Peyer's patch (tissue), 4 donors: ENCODE measurements around the gene STRN. TPM values are rescaled to one million over a fixed set of nuclear protein-coding genes. Genes with fewer than 3 reads are reported as not detected.
A peak's percentile ranks its signal among the peaks of the same experiment; 100 is the strongest.
"Not testable (repeated sequence)": the region's sequence is repeated elsewhere in the genome, so short reads cannot be mapped to it uniquely, and the experiment has no call there.

Experiments used
- DNase-seq, 3 donors: peaks; one replicate each; pipeline ENCODE4 v3.0.0-alpha.2; 2017 to 2019
- H3K27ac ChIP-seq, 4 donors: fragments of 200-600 bp; sonication (generic); one replicate each; pipeline ENCODE4 v1.5.1; 2016 to 2019
- H3K27me3 ChIP-seq, 2 donors: fragments of 200-600 bp; sonication (generic); one replicate each; pipeline ENCODE4 v1.5.1; 2019
- H3K36me3 ChIP-seq, 3 donors: fragments of 200-600 bp; sonication (generic); one replicate each; pipeline ENCODE4 v1.5.1; 2016 to 2019
- H3K4me1 ChIP-seq, 4 donors: fragments of 200-600 bp; sonication (generic); one replicate each; pipeline ENCODE4 v1.5.1; 2016 to 2019
- H3K4me3 ChIP-seq, 4 donors: fragments of 200-600 bp; sonication (generic); 1 replicate in 3 of 4; 2 replicates in 1 of 4; pipeline ENCODE4 v1.5.1; 2016 to 2019; ENCODE audit warnings: mild to moderate bottlenecking in 1 of 4
- H3K9me3 ChIP-seq, 4 donors: fragments of 200-600 bp; sonication (generic); one replicate each; pipeline ENCODE4 v1.5.1; 2016 to 2019; ENCODE audit warnings: mild to moderate bottlenecking in 1 of 4
- POLR2A ChIP-seq, 2 donors: fragments of 450-650 bp; IDR thresholded peaks; one replicate each; pipeline ENCODE4 v1.5.1; 2017; ENCODE audit warnings: antibody characterized with exemption in 2 of 2, mild to moderate bottlenecking in 2 of 2, moderate library complexity in 2 of 2
- total RNA-seq, 4 donors: library from RNA; depleted of rRNA; stranded (reverse); fragments of >200 nt; gene quantifications; one replicate each; pipeline ENCODE4 v1.1.0, GENCODE V29; 2016
- TF ChIP-seq, protein P1 (sequence below), 6 experiments: fragments of 450-650 bp in 4 of 6; fragments of 200-600 bp in 2 of 6; sonication (generic) in 1 of 6; IDR thresholded peaks; one replicate each; pipeline ENCODE4 v1.5.1; 2017 to 2019; ENCODE audit warnings: antibody characterized with exemption in 6 of 6, mild to moderate bottlenecking in 3 of 6, moderate library complexity in 1 of 6

Gene STRN
- total RNA-seq, 4 donors from 2014 or later = 15.7 to 26.1 (median 24.0) TPM

DNA sequence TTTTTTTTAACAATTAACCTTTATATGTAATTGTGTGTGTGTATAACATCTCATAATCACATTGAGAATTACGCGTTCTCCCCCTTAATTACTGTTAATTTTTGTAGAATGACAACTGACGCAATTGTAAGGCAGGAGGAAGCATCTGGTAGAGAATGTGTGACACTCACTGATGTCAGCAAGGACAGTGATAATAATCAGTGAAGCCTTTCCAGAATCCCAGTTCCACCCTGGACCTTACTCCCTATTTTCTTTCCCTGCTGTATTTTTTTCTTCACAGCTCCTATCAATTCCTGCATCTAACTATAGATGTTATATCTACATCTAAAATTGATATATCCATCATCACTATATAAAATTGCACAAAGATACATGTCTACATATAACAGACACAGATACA lies 16.1 kb upstream of the STRN start:
- peaks cover 0 to 16% (median 0%) of the 10 kb centered on the region in 3 donors for H3K36me3 ChIP-seq

GRCh38 chr2:36981911-36982310 lies 15.6 kb upstream of the STRN start:
- peaks cover 0 to 14% (median 0%) of the 10 kb centered on the region in 3 donors for H3K36me3 ChIP-seq

More for the DNA sequence above, 16.1 kb upstream of the STRN start:
- no peaks in the 10 kb centered on the region for H3K9me3 ChIP-seq
- no peaks in the 10 kb centered on the region for H3K27me3 ChIP-seq
- H3K4me3 ChIP-seq = no peak overlapping the region
- no peak for DNase-seq
- H3K4me1 ChIP-seq = no peaks in the 10 kb centered on the region
- TF ChIP-seq, protein P1, sequence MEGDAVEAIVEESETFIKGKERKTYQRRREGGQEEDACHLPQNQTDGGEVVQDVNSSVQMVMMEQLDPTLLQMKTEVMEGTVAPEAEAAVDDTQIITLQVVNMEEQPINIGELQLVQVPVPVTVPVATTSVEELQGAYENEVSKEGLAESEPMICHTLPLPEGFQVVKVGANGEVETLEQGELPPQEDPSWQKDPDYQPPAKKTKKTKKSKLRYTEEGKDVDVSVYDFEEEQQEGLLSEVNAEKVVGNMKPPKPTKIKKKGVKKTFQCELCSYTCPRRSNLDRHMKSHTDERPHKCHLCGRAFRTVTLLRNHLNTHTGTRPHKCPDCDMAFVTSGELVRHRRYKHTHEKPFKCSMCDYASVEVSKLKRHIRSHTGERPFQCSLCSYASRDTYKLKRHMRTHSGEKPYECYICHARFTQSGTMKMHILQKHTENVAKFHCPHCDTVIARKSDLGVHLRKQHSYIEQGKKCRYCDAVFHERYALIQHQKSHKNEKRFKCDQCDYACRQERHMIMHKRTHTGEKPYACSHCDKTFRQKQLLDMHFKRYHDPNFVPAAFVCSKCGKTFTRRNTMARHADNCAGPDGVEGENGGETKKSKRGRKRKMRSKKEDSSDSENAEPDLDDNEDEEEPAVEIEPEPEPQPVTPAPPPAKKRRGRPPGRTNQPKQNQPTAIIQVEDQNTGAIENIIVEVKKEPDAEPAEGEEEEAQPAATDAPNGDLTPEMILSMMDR (IDR thresholded peaks at IDR 0.05) = no peak
- no peak for TF ChIP-seq POLR2A (IDR thresholded peaks at IDR 0.05)
- peak overlapping the region in 1 of 4 donors; percentile 23 for H3K27ac ChIP-seq

GRCh38 chr2:36979007-36979406 lies 12.7 kb upstream of the STRN start:
- H3K4me1 ChIP-seq, H3K4me3 ChIP-seq, H3K27ac ChIP-seq, H3K9me3 ChIP-seq, H3K27me3 ChIP-seq, DNase-seq: not testable (repeated sequence)
- peaks cover 0 to 11% (median 0%) of the 10 kb centered on the region in 3 donors for H3K36me3 ChIP-seq

More at GRCh38 chr2:36981911-36982310, 15.6 kb upstream of the STRN start:
- H3K27me3 ChIP-seq = no peaks in the 10 kb centered on the region
- TF ChIP-seq, protein P1 (IDR thresholded peaks at IDR 0.05) = no peak
- TF ChIP-seq POLR2A (IDR thresholded peaks at IDR 0.05) = no peak
- H3K27ac ChIP-seq = no peak overlapping the region
- H3K4me1 ChIP-seq = no peaks in the 10 kb centered on the region
- H3K9me3 ChIP-seq = no peaks in the 10 kb centered on the region
- DNase-seq = no peak
- H3K4me3 ChIP-seq = no peak overlapping the region

DNA sequence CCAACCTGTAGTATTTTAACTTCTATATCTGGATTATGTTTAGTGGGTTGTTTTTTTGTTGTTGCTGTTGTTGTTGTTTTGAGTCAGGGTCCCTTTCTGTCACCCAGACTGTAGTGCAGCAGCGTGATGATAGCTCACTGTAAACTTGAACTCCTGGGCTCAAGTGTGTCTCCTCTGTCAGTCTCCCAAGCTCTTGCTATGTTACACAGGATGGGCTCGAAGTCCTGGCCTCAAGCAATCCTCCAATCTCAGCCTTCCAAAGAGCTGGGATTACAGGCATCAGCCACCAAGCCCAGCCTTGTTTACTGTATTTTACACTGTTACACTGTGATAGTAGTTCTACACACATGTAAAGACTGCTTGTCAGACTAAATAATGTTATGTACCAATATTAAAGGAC lies 9.7 kb upstream of the STRN start:
- DNase-seq = no peak
- H3K4me3 ChIP-seq = no peak overlapping the region
- H3K27ac ChIP-seq = no peak overlapping the region
- no peak for TF ChIP-seq POLR2A (IDR thresholded peaks at IDR 0.05)
- TF ChIP-seq, protein P1 (IDR thresholded peaks at IDR 0.05) = no peak
- H3K4me1 ChIP-seq = no peaks in the 10 kb centered on the region
- no peaks in the 10 kb centered on the region for H3K27me3 ChIP-seq
- peaks cover 0 to 11% (median 0%) of the 10 kb centered on the region in 3 donors for H3K36me3 ChIP-seq
- no peaks in the 10 kb centered on the region for H3K9me3 ChIP-seq

- TF ChIP-seq, protein P1 (IDR thresholded peaks at IDR 0.05) = no peak
- no peak for TF ChIP-seq POLR2A (IDR thresholded peaks at IDR 0.05)
- Histone ChIP-seq H3K27ac (no peak overlapping the region), H3K27me3 (no peaks in the 10 kb centered on the region), H3K4me3 (no peak overlapping the region), H3K9me3 (no peaks in the 10 kb centered on the region), H3K4me1 (no peaks in the 10 kb centered on the region), H3K36me3 (peaks cover 0 to 11% (median 0%) of the 10 kb centered on the region in 3 donors)
- no peak for DNase-seq
These were observed 9.0 kb upstream of the STRN start for GRCh38 chr2:36975306-36975705.

GRCh38 chr2:36973320-36973719 lies 7.0 kb upstream of the STRN start:
- H3K4me1 ChIP-seq = no peaks in the 10 kb centered on the region
- H3K4me3 ChIP-seq = no peak overlapping the region
- no peak for DNase-seq
- H3K27me3 ChIP-seq = no peaks in the 10 kb centered on the region
- H3K9me3 ChIP-seq = no peaks in the 10 kb centered on the region
- no peak overlapping the region for H3K27ac ChIP-seq
- TF ChIP-seq POLR2A (IDR thresholded peaks at IDR 0.05) = no peak
- TF ChIP-seq, protein P1 (IDR thresholded peaks at IDR 0.05) = no peak
- peaks cover 0 to under 1% (median 0%) of the 10 kb centered on the region in 3 donors for H3K36me3 ChIP-seq
